ENCODE results near the gene NUMBL.

GRCh38 chr19:40721936-40722661 lies 31.6 kb upstream of the NUMBL start:
- TF ChIP-seq EZH2phosphoT487 (IDR thresholded peaks at IDR 0.05; ENCODE audit: insufficient read depth, low read depth) (no peak), EZH2 (IDR thresholded peaks at IDR 0.05; ENCODE audit: insufficient read depth, poor library complexity, severe bottlenecking) (no peak)

Data from GM23248 (cell line).